ENCODE measurements around the gene GTPBP1. TPM values are rescaled to one million over a fixed set of nuclear protein-coding genes. Genes with fewer than 3 reads are reported as not detected.

The GTPBP1 gene
- total RNA-seq, 4 donors from 2014 or later, result 73.0 to 100 (median 76.8) TPM

DNA sequence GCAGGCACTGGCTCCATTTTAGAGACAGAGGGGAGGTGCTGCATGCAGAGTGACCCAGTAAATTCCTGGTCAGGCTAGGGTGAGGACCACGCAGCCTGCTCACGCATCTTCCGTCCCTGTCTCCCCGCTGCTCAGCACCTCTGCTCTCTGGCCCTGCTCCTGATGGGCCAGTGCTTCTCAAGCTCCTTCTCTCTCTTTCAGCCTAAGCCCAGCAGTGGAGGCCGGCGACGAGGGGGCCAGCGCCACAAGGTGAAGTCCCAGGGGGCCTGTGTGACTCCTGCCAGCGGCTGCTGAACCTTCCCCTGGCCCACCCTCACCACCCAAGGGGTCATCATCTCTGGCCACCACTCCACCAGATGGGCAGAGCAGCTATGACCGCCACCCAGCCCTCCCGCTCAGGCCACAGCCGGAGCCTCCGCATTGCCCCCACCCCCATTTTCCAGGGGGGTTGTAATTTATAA lies 24.7 kb downstream of the GTPBP1 start:
- H3K4me3 ChIP-seq, result no peak overlapping the region
- peaks cover 77% of the 10 kb centered on the region for H3K36me3 ChIP-seq
- H3K27me3 ChIP-seq, result no peaks in the 10 kb centered on the region
- no peak overlapping the region for H3K27ac ChIP-seq
- WGBS, result 91% methylated on average over 12 of the region's 13 CpGs
- DNase-seq (ENCODE audit: low spot score in 2 of 2), result peak in 1 of 2 donors; percentile 64
- peaks cover 21% of the 10 kb centered on the region for H3K4me1 ChIP-seq
- TF ChIP-seq, protein P1, sequence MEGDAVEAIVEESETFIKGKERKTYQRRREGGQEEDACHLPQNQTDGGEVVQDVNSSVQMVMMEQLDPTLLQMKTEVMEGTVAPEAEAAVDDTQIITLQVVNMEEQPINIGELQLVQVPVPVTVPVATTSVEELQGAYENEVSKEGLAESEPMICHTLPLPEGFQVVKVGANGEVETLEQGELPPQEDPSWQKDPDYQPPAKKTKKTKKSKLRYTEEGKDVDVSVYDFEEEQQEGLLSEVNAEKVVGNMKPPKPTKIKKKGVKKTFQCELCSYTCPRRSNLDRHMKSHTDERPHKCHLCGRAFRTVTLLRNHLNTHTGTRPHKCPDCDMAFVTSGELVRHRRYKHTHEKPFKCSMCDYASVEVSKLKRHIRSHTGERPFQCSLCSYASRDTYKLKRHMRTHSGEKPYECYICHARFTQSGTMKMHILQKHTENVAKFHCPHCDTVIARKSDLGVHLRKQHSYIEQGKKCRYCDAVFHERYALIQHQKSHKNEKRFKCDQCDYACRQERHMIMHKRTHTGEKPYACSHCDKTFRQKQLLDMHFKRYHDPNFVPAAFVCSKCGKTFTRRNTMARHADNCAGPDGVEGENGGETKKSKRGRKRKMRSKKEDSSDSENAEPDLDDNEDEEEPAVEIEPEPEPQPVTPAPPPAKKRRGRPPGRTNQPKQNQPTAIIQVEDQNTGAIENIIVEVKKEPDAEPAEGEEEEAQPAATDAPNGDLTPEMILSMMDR (IDR thresholded peaks at IDR 0.05), result no peak
- TF ChIP-seq EP300 (IDR thresholded peaks at IDR 0.05) (no peak), POLR2AphosphoS5 (IDR thresholded peaks at IDR 0.05) (no peak), POLR2A (IDR thresholded peaks at IDR 0.05) (no peak)
- H3K9me3 ChIP-seq, result no peaks in the 10 kb centered on the region

DNA sequence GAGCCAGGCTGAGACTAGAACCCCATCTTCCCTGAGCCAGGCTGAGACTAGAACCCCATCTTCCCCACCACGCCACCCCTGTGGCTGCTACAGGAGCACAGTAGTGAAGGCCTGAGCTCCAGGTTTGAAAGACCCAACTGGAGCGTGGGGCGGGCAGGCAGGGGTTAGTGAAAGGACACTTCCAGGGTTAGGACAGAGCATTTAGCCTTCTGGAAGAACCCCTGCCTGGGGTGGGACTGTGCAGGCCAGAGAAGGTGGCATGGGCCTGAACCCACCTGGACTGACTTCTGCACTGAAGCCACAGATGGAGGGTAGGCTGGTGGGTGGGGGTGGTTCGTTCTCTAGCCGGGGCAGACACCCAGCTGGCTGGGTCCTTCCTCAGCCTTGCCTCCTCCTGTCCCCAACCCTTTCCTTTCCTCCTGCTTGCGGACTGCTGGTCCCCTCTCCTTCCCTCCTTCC lies 26.0 kb downstream of the GTPBP1 start:
- Histone ChIP-seq H3K36me3 (peaks cover 77% of the 10 kb centered on the region), H3K4me3 (no peak overlapping the region), H3K27ac (peak overlapping the region; percentile 11), H3K27me3 (no peaks in the 10 kb centered on the region), H3K9me3 (no peaks in the 10 kb centered on the region), H3K4me1 (peaks cover 27% of the 10 kb centered on the region)
- WGBS, result 46% methylated on average over 3 of the region's 6 CpGs
- TF ChIP-seq POLR2A (IDR thresholded peaks at IDR 0.05) (no peak), EP300 (IDR thresholded peaks at IDR 0.05) (no peak), POLR2AphosphoS5 (IDR thresholded peaks at IDR 0.05) (no peak)
- TF ChIP-seq, protein P1 (IDR thresholded peaks at IDR 0.05), result no peak
- DNase-seq (ENCODE audit: low spot score in 2 of 2), result peak in 1 of 2 donors; percentile 61

DNA sequence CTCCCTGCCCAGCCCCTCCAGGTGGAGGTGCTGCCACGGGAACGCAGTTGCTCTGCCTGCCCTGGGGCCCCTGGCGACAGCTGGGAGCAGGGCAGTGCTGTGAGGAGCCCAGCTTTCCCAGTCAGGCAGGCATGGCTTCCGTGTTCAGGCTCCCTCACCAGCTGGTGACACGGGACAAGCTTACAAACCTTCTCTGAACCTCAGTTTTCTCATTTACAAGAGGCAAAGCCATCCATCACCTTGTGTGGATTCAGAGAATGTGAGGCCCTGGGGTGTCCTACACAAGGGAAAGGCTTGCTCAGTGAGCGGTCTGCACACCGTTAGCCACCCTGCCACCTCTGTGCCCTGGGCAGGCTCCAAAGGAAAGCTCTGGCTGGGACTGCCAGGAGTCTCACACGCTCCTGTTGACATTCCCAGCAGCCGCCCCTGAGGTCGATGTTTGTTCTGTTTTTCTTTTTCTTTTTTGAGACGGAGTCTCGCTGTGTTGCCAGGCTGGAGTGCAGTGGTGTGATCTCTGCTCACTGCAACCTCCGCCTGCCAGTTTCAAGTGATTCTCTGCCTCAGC lies 26.6 kb downstream of the GTPBP1 start:
- Histone ChIP-seq H3K4me1 (peaks cover 27% of the 10 kb centered on the region), H3K9me3 (no peaks in the 10 kb centered on the region), H3K27ac (peak overlapping the region; percentile 17), H3K27me3 (no peaks in the 10 kb centered on the region), H3K36me3 (peaks cover 77% of the 10 kb centered on the region), H3K4me3 (no peak overlapping the region)
- no peak for DNase-seq (ENCODE audit: low spot score in 2 of 2)
- TF ChIP-seq EP300 (IDR thresholded peaks at IDR 0.05), result no peak
- no peak for TF ChIP-seq POLR2AphosphoS5 (IDR thresholded peaks at IDR 0.05)
- TF ChIP-seq, protein P1 (IDR thresholded peaks at IDR 0.05), result no peak
- no peak for TF ChIP-seq POLR2A (IDR thresholded peaks at IDR 0.05)
- WGBS, result 52% methylated on average over 11 of the region's 13 CpGs

DNA sequence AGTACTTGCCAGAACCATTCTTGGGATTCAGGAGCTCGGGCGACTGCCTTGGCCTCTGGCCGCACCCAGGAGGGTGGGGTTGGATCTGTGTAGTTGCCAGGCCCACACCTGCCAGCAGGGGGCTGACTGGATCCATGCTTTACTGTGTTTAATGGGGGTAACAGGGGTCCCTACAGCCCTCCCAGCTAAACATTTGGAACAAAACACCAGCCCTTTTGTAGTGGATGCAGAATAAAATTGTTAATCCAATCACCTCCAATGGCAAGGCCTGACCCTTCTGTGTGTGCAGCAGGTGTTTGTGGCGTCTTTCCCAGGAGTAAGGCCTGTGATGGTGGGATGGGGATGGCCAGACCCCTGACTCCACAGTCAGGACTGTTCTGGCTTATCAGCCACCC lies 27.6 kb downstream of the GTPBP1 start:
- H3K36me3 ChIP-seq, result peaks cover 77% of the 10 kb centered on the region

DNA sequence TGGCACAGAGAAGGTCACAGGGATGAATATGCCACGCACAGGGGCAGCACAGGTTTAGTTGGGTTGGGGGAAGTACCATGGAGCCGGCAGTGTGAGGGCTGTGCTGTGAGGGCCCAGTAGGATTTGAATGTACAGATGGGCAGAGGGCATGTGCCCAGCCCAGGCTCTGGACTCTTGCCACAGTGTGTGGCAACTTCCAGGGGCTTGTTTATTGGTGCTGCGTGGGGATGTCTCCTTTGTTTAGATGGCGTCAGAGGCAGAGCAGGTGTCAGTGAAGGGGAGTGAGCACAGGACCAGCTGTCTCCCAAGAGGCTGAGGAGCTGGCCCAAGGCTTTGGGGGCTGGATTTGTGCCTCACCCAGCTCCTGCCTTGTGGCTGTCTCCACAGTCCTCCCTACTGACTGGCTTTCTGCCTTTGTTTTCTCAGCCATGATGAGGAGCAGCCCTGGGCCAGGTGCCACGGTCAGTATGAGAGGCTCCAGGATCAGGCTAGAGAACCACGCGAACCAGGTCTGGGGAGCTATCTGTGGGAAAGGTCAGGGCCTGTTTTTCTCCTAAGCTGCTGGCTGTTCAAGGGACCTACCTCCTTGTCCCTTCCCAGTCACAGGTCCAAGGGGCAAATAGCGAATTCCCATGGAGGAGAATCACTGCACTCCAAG lies 28.1 kb downstream of the GTPBP1 start:
- no peak for TF ChIP-seq POLR2A (IDR thresholded peaks at IDR 0.05)
- TF ChIP-seq POLR2AphosphoS5 (IDR thresholded peaks at IDR 0.05), result no peak
- no peak for TF ChIP-seq EP300 (IDR thresholded peaks at IDR 0.05)
- TF ChIP-seq, protein P1 (IDR thresholded peaks at IDR 0.05), result no peak
- Histone ChIP-seq H3K36me3 (peaks cover 77% of the 10 kb centered on the region), H3K9me3 (no peaks in the 10 kb centered on the region), H3K4me1 (peaks cover 27% of the 10 kb centered on the region), H3K27ac (peak overlapping the region; percentile 37), H3K4me3 (no peak overlapping the region), H3K27me3 (no peaks in the 10 kb centered on the region)
- WGBS, result 48% methylated on average over 6 of the region's 8 CpGs
- DNase-seq (ENCODE audit: low spot score in 2 of 2), result no peak

More for the DNA sequence above, 27.6 kb downstream of the GTPBP1 start:
- 40% methylated on average over 4 of the region's 4 CpGs for WGBS
- Histone ChIP-seq H3K27ac (peak overlapping the region; percentile 37), H3K27me3 (no peaks in the 10 kb centered on the region), H3K9me3 (no peaks in the 10 kb centered on the region), H3K4me3 (no peak overlapping the region), H3K4me1 (peaks cover 27% of the 10 kb centered on the region)
- TF ChIP-seq POLR2A (IDR thresholded peaks at IDR 0.05) (no peak), EP300 (IDR thresholded peaks at IDR 0.05) (no peak), POLR2AphosphoS5 (IDR thresholded peaks at IDR 0.05) (no peak)
- TF ChIP-seq, protein P1 (IDR thresholded peaks at IDR 0.05), result peak; percentile 49 to 73
- DNase-seq (ENCODE audit: low spot score in 2 of 2), result no peak

Data from suprapubic skin (tissue), 4 donors.